Thyroid gland (tissue), 4 donors: Measurements from ENCODE around the gene SH2D6. TPM values are rescaled to one million over a fixed set of nuclear protein-coding genes. Genes with fewer than 3 reads are reported as not detected.
"Not testable (repeated sequence)": the region's sequence is repeated elsewhere in the genome, so short reads cannot be mapped to it uniquely, and the experiment has no call there.

Experiments used
- DNase-seq, 2 donors: peaks; one replicate each; pipeline ENCODE4 v3.0.0-alpha.2; 2019
- H3K27ac ChIP-seq, 3 donors: fragments of 200-600 bp; sonication (generic); 1 replicate in 2 of 3; 2 replicates in 1 of 3; pipeline ENCODE4 v1.5.1; 2016 to 2019; ENCODE audit warnings: mild to moderate bottlenecking in 1 of 3, moderate library complexity in 1 of 3
- H3K27me3 ChIP-seq: fragments of 200-600 bp; sonication (generic); one replicate; pipeline ENCODE4 v1.5.1; 2019
- H3K36me3 ChIP-seq, 2 donors: fragments of 200-600 bp; sonication (generic); one replicate each; pipeline ENCODE4 v1.5.1; 2016 to 2019
- H3K4me1 ChIP-seq, 2 donors: fragments of 200-600 bp; sonication (generic); one replicate each; pipeline ENCODE4 v1.5.1; 2017 to 2019
- H3K4me3 ChIP-seq, 3 donors: fragments of 200-600 bp; sonication (generic); replicated peaks in 1 of 3; 1 replicate in 2 of 3; 2 replicates in 1 of 3; pipeline ENCODE4 v1.5.1; 2016; ENCODE audit warnings: mild to moderate bottlenecking in 1 of 3
- H3K9me3 ChIP-seq: fragments of 200-600 bp; sonication (generic); one replicate; pipeline ENCODE4 v1.5.1; 2017
- CTCF ChIP-seq, 6 experiments: fragments of 200-600 bp in 3 of 6; fragments of 450-650 bp in 3 of 6; sonication (generic) in 3 of 6; IDR thresholded peaks; one replicate each; pipeline ENCODE4 v1.5.1; 2016 to 2019; ENCODE audit warnings: antibody characterized with exemption in 6 of 6, mild to moderate bottlenecking in 2 of 6, inconsistent platforms in 1 of 6, moderate library complexity in 1 of 6
- POLR2A ChIP-seq, 2 donors: fragments of 450-650 bp; IDR thresholded peaks; one replicate each; pipeline ENCODE4 v1.6.1; 2017; ENCODE audit warnings: antibody characterized with exemption in 2 of 2, mild to moderate bottlenecking in 2 of 2, moderate library complexity in 1 of 2
- WGBS, 2 donors: methylation state at CpG; one replicate each; pipeline ENCODE4 v1.1.5; 2017; 5-methylcytosine and 5-hydroxymethylcytosine counted together
- intact Hi-C: fragments of 100-400 bp; cut with DNase I; formaldehyde crosslinking; loops from one replicate; pipeline ENCODE4 v1.15.1; 2023
- total RNA-seq, 4 donors: library from RNA; depleted of rRNA; stranded (reverse); fragments of >200 nt; gene quantifications; one replicate each; pipeline ENCODE4 v1.2.3, GENCODE V29; 2016

SH2D6 gene
- total RNA-seq, 4 donors from 2014 or later = 1.6 to 9.0 (median 4.1) TPM

- 38 to 67% methylated on average over 6 of the region's 6 CpGs for WGBS, 2 donors
- H3K27me3 ChIP-seq = no peaks in the 10 kb centered on the region
- no peaks in the 10 kb centered on the region for H3K36me3 ChIP-seq
- DNase-seq = peak; percentile 46 to 68
- intact Hi-C loops = no loop called here
- peak overlapping the region; percentile 99 to 100 (median 99) for H3K27ac ChIP-seq
- no peaks in the 10 kb centered on the region for H3K9me3 ChIP-seq
- H3K4me1 ChIP-seq = peaks cover 56 to 74% of the 10 kb centered on the region in 2 donors
- TF ChIP-seq CTCF (IDR thresholded peaks at IDR 0.05) (peak in 1 of 6 experiments; percentile 37), POLR2A (IDR thresholded peaks at IDR 0.05) (no peak)
- no peak overlapping the region for H3K4me3 ChIP-seq
These were observed 20.5 kb downstream of the SH2D6 start for GRCh38 chr2:85439025-85439472.

GRCh38 chr2:85439569-85439968 lies 21.1 kb downstream of the SH2D6 start:
- Histone ChIP-seq H3K4me1 (peaks cover 50 to 69% of the 10 kb centered on the region in 2 donors), H3K27ac (peak overlapping the region; percentile 99 to 100 (median 99))
- H3K27me3 ChIP-seq, DNase-seq, H3K9me3 ChIP-seq, H3K4me3 ChIP-seq, intact Hi-C loops, H3K36me3 ChIP-seq: not testable (repeated sequence)
- WGBS, 2 donors = 89 to 91% methylated on average over 9 of the region's 9 CpGs

- intact Hi-C loops = no loop called here
- WGBS, 2 donors = 84 to 85% methylated on average over 7 of the region's 7 CpGs
- Histone ChIP-seq H3K4me1 (peaks cover 48 to 65% of the 10 kb centered on the region in 2 donors), H3K4me3 (no peak overlapping the region), H3K27ac (peak overlapping the region; percentile 54 to 99 (median 99)), H3K27me3 (no peaks in the 10 kb centered on the region), H3K36me3 (no peaks in the 10 kb centered on the region), H3K9me3 (no peaks in the 10 kb centered on the region)
- TF ChIP-seq CTCF (IDR thresholded peaks at IDR 0.05) (no peak), POLR2A (IDR thresholded peaks at IDR 0.05) (no peak)
- no peak for DNase-seq
These were observed 21.5 kb downstream of the SH2D6 start for GRCh38 chr2:85439986-85440385.

- WGBS, 2 donors = 66 to 69% methylated on average over 5 of the region's 5 CpGs
- H3K9me3 ChIP-seq = no peaks in the 10 kb centered on the region
- no peaks in the 10 kb centered on the region for H3K27me3 ChIP-seq
These were observed 22.2 kb downstream of the SH2D6 start for GRCh38 chr2:85440729-85441128.

GRCh38 chr2:85441864-85442263 lies 23.4 kb downstream of the SH2D6 start:
- Histone ChIP-seq H3K4me3 (no peak overlapping the region), H3K27me3 (no peaks in the 10 kb centered on the region), H3K36me3 (no peaks in the 10 kb centered on the region), H3K27ac (peak overlapping the region in 1 of 3 donors; percentile 99), H3K4me1 (peaks cover 38 to 59% of the 10 kb centered on the region in 2 donors), H3K9me3 (no peaks in the 10 kb centered on the region)
- WGBS, 2 donors = 73 to 79% methylated on average over 4 of the region's 4 CpGs
- no peak for TF ChIP-seq CTCF (IDR thresholded peaks at IDR 0.05)
- TF ChIP-seq POLR2A (IDR thresholded peaks at IDR 0.05) = no peak
- DNase-seq = no peak
- intact Hi-C loops = no loop called here

More at GRCh38 chr2:85440729-85441128, 22.2 kb downstream of the SH2D6 start:
- Histone ChIP-seq H3K4me1 (peaks cover 46 to 64% of the 10 kb centered on the region in 2 donors), H3K27ac (peak overlapping the region; percentile 23 to 99 (median 99)), H3K4me3 (no peak overlapping the region), H3K36me3 (no peaks in the 10 kb centered on the region)
- no peak for TF ChIP-seq CTCF (IDR thresholded peaks at IDR 0.05)
- no peak for TF ChIP-seq POLR2A (IDR thresholded peaks at IDR 0.05)
- intact Hi-C loops = no loop called here
- DNase-seq = peak; percentile 46 to 54
